SK-N-MC (cell line): ENCODE data around the gene SMIM41.

Source experiments
- EZH2 ChIP-seq: fragments of 200-600 bp; sonication (generic); IDR thresholded peaks from one replicate; pipeline ENCODE4 v1.6.1; 2017; ENCODE audit warnings: antibody characterized with exemption
- POLR2AphosphoS5 ChIP-seq: IDR thresholded peaks from 2 replicates; pipeline ENCODE4 v1.6.1; 2012; ENCODE audit warnings: mild to moderate bottlenecking, low read depth, low read length, borderline replicate concordance

DNA sequence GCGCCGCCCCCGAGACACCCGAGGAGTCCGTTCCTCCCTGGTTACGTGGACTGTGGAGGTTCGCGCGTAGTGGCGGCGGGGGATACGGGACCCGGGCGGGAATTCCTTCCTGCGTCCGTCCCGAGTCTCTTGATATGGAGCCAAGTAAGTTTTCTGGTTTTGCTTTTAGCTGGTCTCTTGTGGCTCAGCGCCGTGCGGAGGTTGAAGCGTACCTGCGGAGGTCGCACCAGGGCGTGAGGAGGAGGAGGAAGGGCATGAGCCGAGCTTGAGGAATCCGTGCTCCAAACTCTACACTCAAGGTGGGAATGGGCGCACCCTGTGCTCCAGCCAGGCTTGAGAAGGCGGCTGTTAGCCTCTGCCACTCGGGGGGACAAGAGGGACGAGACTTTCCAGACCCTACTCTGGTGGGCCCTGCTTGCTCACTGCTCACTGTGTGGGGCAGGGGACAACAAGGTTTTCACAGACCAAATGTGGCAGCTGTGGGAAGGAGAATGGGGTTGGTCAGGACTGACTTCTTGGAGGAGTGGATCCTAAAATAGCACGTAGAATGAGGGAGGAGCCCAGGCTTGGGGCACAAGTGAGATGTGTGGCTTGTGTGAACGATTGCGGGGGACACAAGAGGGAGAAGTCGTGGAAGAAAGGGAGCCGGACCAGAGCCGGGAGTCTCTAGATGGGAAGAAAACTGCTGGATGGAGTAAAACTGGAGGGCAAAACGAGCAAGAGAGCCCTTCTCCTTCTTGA is 9.1 kb upstream of the SMIM41 start:
- TF ChIP-seq EZH2 (no peak), POLR2AphosphoS5 (no peak)
